ENCODE measurements around the gene ACR. TPM values are rescaled to one million over a fixed set of nuclear protein-coding genes. Genes with fewer than 3 reads are reported as not detected.

The ACR gene
- total and polyA plus RNA-seq, 2 of the 4 experiments (the other 2 are of a cell fraction): not detected

DNA sequence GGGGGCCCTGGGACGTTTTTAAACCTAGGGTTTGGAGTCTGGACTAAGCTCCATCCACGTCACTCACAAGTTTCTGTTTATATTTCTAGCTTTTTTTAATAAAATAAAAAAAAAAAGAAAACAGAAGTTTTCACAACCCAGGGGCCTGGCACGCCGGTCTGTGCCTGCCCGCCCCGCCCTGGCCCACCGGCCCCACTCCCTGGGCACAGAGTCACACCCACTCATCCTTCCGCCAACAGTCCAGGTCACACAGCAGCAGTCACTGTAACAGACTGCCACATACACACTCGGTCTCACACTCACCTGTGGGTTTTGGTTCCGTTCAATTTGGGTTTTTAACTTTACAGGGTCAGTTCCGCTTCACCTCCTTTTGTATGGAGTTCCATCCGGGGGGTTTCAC lies 5.3 kb upstream of the ACR start (continued):
- TF ChIP-seq BHLHE40 (IDR thresholded peaks at IDR 0.05; ENCODE audit: low read depth, low read length): no peak
- no peak for TF ChIP-seq MAZ (IDR thresholded peaks at IDR 0.05; ENCODE audit: borderline replicate concordance, low read depth, low read length)
- TF ChIP-seq NFE2L2 (IDR thresholded peaks at IDR 0.05; ENCODE audit: low read depth, low read length): no peak
- TF ChIP-seq RFX5 (IDR thresholded peaks at IDR 0.05; ENCODE audit: low read depth, low read length): no peak
- no peak for TF ChIP-seq CEBPB (IDR thresholded peaks at IDR 0.05; ENCODE audit: low read depth, low read length)
- TF ChIP-seq RAD21 (IDR thresholded peaks at IDR 0.05; ENCODE audit: low read length): no peak
- no peak for TF ChIP-seq POLR2A (IDR thresholded peaks at IDR 0.05; ENCODE audit: low read depth, low read length)
- no peak for TF ChIP-seq MXI1 (IDR thresholded peaks at IDR 0.05; ENCODE audit: borderline replicate concordance, low read depth, low read length)

All from IMR-90 (cell line).